HCT116 (cell line): ENCODE measurements around the gene GRIK2. TPM values are rescaled to one million over a fixed set of nuclear protein-coding genes. Genes with fewer than 3 reads are reported as not detected.
A peak's percentile ranks its signal among the peaks of the same experiment; 100 is the strongest.

Source experiments
- ATAC-seq: fragments of 200-7000 bp; cut with Tn5 transposase; 2 replicates; pipeline ENCODE4 v1.9.1; 2020; ENCODE audit warnings: mild to moderate bottlenecking, moderate library complexity
- BruUV-seq: library from RNA; stranded (reverse); fragments of 400-500 nt; replicated peaks from 2 replicates; lab custom pipeline; 2021; lab: Mats Ljungman, UMichigan
- CTCF ChIA-PET: fragments of 300-600 bp; sonication (Branson Sonifier 250); formaldehyde crosslinking; loops from one replicate; lab custom pipeline; 2021; ENCODE audit warnings: antibody characterized with exemption; lab: Charles Lee
- POLR2A ChIA-PET: fragments of 300-600, 350-600 bp; sonication (Branson Sonifier 250); formaldehyde crosslinking; loops from one replicate; lab custom pipeline; 2021; ENCODE audit warnings: antibody characterized with exemption; lab: Charles Lee
- RAD21 ChIA-PET, 2 experiments: fragments of 300-600 bp; sonication (Branson Sonifier 250); formaldehyde crosslinking; loops; one replicate each; lab custom pipeline; 2023; ENCODE audit warnings: low total read pairs in 2 of 2; ENCODE audit not compliant: uncharacterized antibody in 2 of 2, unreplicated experiment in 2 of 2, low non-redundant PET in 1 of 2; lab: Charles Lee
- DNase-seq: peaks from one replicate; pipeline ENCODE4 v3.0.0-alpha.2; 2010; ENCODE audit warnings: low read depth, low spot score
- H2AFZ ChIP-seq: fragments of 200-600 bp; shearing (Covaris generic), sonication (generic); 2 replicates; pipeline ENCODE4 v1.6.1; 2017; ENCODE audit warnings: low read depth, mixed run types, mixed read lengths, antibody characterized with exemption, low read length; ENCODE audit not compliant: poor library complexity, severe bottlenecking
- H3K27ac ChIP-seq: 2 replicates; pipeline ENCODE4 v1.5.1; 2012; ENCODE audit warnings: low read depth, low read length
- H3K27me3 ChIP-seq: fragments of 200-600 bp; sonication (generic); 2 replicates; pipeline ENCODE4 v1.6.1; 2016; ENCODE audit warnings: mixed run types, low read length, mixed read lengths; ENCODE audit not compliant: insufficient read depth
- H3K36me3 ChIP-seq, 2 experiments: fragments of 200-500 bp in 1 of 2; fragments of 200-600 bp in 1 of 2; sonication (Bioruptor generic) in 1 of 2; sonication (generic) in 1 of 2; 2 replicates each; pipeline versions ENCODE4 v1.5.1 to v1.6.1; 2014 to 2016; ENCODE audit warnings: low read length in 2 of 2, inconsistent platforms in 1 of 2, mixed read lengths in 1 of 2, mixed run types in 1 of 2; ENCODE audit not compliant: insufficient read depth in 2 of 2, control insufficient read depth in 1 of 2
- H3K4me1 ChIP-seq, 2 experiments: fragments of 200-600 bp in 1 of 2; sonication (generic) in 1 of 2; 2 replicates each; pipeline versions ENCODE4 v1.5.1 to v1.6.1; 2012 to 2017; ENCODE audit warnings: low read length in 2 of 2, inconsistent platforms in 1 of 2, mild to moderate bottlenecking in 1 of 2, mixed read lengths in 1 of 2, mixed run types in 1 of 2, moderate library complexity in 1 of 2; ENCODE audit not compliant: insufficient read depth in 2 of 2, control insufficient read depth in 1 of 2
- H3K4me2 ChIP-seq: fragments of 200-600 bp; sonication (generic); 2 replicates; pipeline ENCODE4 v1.6.1; 2017; ENCODE audit warnings: mixed run types, low read length, mixed read lengths
- H3K4me3 ChIP-seq, 2 experiments: fragments of 200-600 bp in 1 of 2; sonication (generic) in 1 of 2; replicated peaks in 1 of 2; 2 replicates each; pipeline ENCODE4 v1.5.1; 2011 to 2016; ENCODE audit warnings: low read length in 2 of 2, control low read depth in 1 of 2, low read depth in 1 of 2, mild to moderate bottlenecking in 1 of 2, mixed read lengths in 1 of 2, mixed run types in 1 of 2
- H3K79me2 ChIP-seq: fragments of 200-600 bp; sonication (generic); 2 replicates; pipeline ENCODE4 v1.6.1; 2017; ENCODE audit warnings: mild to moderate bottlenecking, mixed run types, low read length, moderate library complexity, mixed read lengths; ENCODE audit not compliant: insufficient read depth
- H3K9ac ChIP-seq: fragments of 200-600 bp; sonication (generic); 2 replicates; pipeline ENCODE4 v1.6.1; 2016; ENCODE audit warnings: low read length, mixed read lengths
- H3K9me2 ChIP-seq: fragments of 200-600 bp; sonication (generic), shearing (Covaris generic); 2 replicates; pipeline ENCODE4 v1.6.1; 2017; ENCODE audit warnings: mixed run types, mild to moderate bottlenecking, moderate library complexity; ENCODE audit not compliant: insufficient read depth
- H3K9me3 ChIP-seq, 2 experiments: fragments of 200-500 bp in 1 of 2; fragments of 200-600 bp in 1 of 2; sonication (Bioruptor generic) in 1 of 2; sonication (generic) in 1 of 2; 2 replicates each; pipeline ENCODE4 v1.6.1; 2014 to 2017; ENCODE audit warnings: low read length in 2 of 2, mixed read lengths in 2 of 2, inconsistent platforms in 1 of 2, low read depth in 1 of 2, mild to moderate bottlenecking in 1 of 2, mixed run types in 1 of 2, moderate library complexity in 1 of 2; ENCODE audit not compliant: control insufficient read depth in 1 of 2, insufficient read depth in 1 of 2
- H4K20me1 ChIP-seq: fragments of 200-600 bp; sonication (generic), shearing (Covaris generic); 2 replicates; pipeline ENCODE4 v1.6.1; 2017; ENCODE audit warnings: mixed run types, mild to moderate bottlenecking, moderate library complexity; ENCODE audit not compliant: insufficient read depth
- FOSL1 ChIP-seq: IDR thresholded peaks from 2 replicates; pipeline ENCODE4 v1.6.1; 2012; ENCODE audit warnings: low read depth
- JUND ChIP-seq: IDR thresholded peaks from 2 replicates; pipeline ENCODE4 v1.6.1; 2012
- RAD21 ChIP-seq: IDR thresholded peaks from 2 replicates; pipeline ENCODE4 v1.6.1; 2012; ENCODE audit warnings: low read depth, mild to moderate bottlenecking
- SIN3A ChIP-seq: IDR thresholded peaks from 2 replicates; pipeline ENCODE4 v1.6.1; 2012; ENCODE audit warnings: low read depth
- ZBTB33 ChIP-seq: IDR thresholded peaks from 2 replicates; pipeline ENCODE4 v1.6.1; 2011; ENCODE audit warnings: mild to moderate bottlenecking, low read length, moderate library complexity; ENCODE audit not compliant: insufficient replicate concordance; ENCODE audit errors: extremely low read depth
- ZFX ChIP-seq: fragments of 450-650 bp; IDR thresholded peaks from 2 replicates; pipeline ENCODE4 v1.6.1; 2017
- intact Hi-C: fragments of 100-400 bp; cut with micrococcal nuclease; formaldehyde crosslinking; loops from 2 replicates; pipeline ENCODE4 v1.10.0; 2022
- total RNA-seq: library from RNA; stranded (reverse); gene quantifications from one replicate; pipeline ENCODE4 v1.2.1, GENCODE V29; 2021; ENCODE audit not compliant: unreplicated experiment

Gene GRIK2
- total RNA-seq, 1 experiment from 2014 or later = 0.64 TPM

- POLR2A ChIA-PET = no interaction called here
- CTCF ChIA-PET = no interaction called here
Observed at GRCh38 chr6:102023977-102024657, 630.6 kb downstream of the GRIK2 start.

DNA sequence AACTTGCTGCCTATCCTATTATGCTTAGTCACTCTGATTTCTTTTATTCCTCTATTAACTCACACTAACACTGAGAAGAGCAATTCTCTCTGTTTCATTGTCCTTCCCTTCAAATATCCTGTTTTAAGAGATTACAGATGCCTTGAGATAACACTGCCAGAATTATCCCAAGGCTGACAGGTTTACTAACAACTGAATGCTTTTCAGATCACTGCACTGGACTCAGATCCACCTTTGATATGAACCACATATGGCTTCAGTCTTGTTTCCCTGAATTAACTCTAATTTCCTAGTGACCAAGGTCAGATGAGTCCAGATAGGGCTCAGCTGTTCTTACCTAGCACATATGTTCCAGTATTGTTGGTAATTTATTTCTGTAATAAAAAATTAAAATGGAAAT lies 633.1 kb downstream of the GRIK2 start:
- TF ChIP-seq RAD21 (no peak), SIN3A (no peak), ZBTB33 (no peak), ZFX (no peak), FOSL1 (no peak)
- ATAC-seq (no peak), DNase-seq (no peak)
- Histone ChIP-seq H3K9me3 (no peaks in the 10 kb centered on the region), H3K27ac (no peak overlapping the region), H3K79me2 (no peaks in the 10 kb centered on the region), H3K4me1 (no peaks in the 10 kb centered on the region), H3K27me3 (no peaks in the 10 kb centered on the region), H3K4me2 (no peak overlapping the region), H3K9me2 (no peaks in the 10 kb centered on the region), H3K4me3 (no peak overlapping the region), H3K9ac (no peak overlapping the region), H2AFZ (peak overlapping the region; percentile 36), H3K36me3 (no peaks in the 10 kb centered on the region), H4K20me1 (no peaks in the 10 kb centered on the region)
- POLR2A ChIA-PET = no interaction called here
- BruUV-seq = no TSS peak
- intact Hi-C loops = no loop called here
- RAD21 ChIA-PET = interaction anchor here in 1 of 2 experiments (0.7 kb wide), 1 partner anchor 72 kb away, joined by 3 read pairs; no protein-coding TSS in a partner anchor
- CTCF ChIA-PET = no interaction called here

More at GRCh38 chr6:102023977-102024657, 630.6 kb downstream of the GRIK2 start:
- ATAC-seq = no peak
- H3K9me2 ChIP-seq = no peaks in the 10 kb centered on the region
- H3K4me3 ChIP-seq = no peak overlapping the region
- TF ChIP-seq ZFX = no peak
- no peak for TF ChIP-seq JUND
- no peak for TF ChIP-seq FOSL1
- TF ChIP-seq, all 23 proteins: peak for 0
- RAD21 ChIA-PET = no interaction called here
- Histone ChIP-seq H2AFZ (peak overlapping the region; percentile 10), H3K79me2 (no peaks in the 10 kb centered on the region), H3K27ac (no peak overlapping the region), H3K9me3 (no peaks in the 10 kb centered on the region), H3K4me2 (no peak overlapping the region), H3K27me3 (no peaks in the 10 kb centered on the region), H3K36me3 (no peaks in the 10 kb centered on the region), H4K20me1 (no peaks in the 10 kb centered on the region), H3K9ac (no peak overlapping the region), H3K4me1 (no peaks in the 10 kb centered on the region)
- BruUV-seq = no TSS peak
- intact Hi-C loops = no loop called here
- no peak for DNase-seq
